AG09319 (cell line): ENCODE data around the gene TP53I11.

ENCODE experiments used
- DNase-seq: peaks from one replicate; pipeline ENCODE4 v3.0.0-alpha.2; 2010; ENCODE audit warnings: low read depth; ENCODE audit errors: extremely low read depth
- CTCF ChIP-seq: IDR thresholded peaks from 2 replicates; pipeline ENCODE4 v1.5.1; 2011; ENCODE audit warnings: low read depth, mild to moderate bottlenecking, inconsistent platforms, low read length, moderate library complexity

Gene TP53I11

GRCh38 chr11:44938066-44938691, 12.5 kb downstream of the TP53I11 start:
- DNase-seq = no peak

DNA sequence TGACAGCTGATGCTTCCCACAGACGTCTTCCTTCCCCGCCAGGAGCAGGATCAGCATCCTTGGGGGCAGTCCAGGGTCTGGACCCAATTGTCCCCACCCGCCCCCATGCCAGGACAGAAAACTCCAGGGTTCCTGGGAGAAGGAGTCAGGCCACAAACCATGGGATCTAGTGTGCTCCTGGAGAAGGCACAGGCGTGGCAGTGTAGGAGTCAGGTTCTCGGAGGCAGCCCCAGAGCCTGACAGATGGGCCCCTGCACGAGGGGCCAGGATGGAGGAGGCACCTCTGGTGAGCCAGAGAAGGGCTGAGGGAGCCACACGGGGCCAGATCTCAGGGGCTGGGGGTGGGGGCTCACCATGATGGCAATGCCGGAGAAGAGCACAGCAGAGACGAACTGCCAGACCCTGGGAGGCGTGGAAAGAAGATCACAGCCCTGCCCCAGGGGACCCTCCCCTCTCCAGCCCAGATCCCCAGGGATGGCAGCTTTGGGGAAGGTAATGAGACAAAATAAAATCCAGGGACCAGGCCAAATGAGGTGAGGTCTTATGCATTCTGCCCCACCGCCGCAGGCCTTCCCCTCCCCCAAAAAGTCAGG, 13.6 kb downstream of the TP53I11 start:
- TF ChIP-seq CTCF = no peak
- DNase-seq = no peak

More at GRCh38 chr11:44938066-44938691, 12.5 kb downstream of the TP53I11 start:
- no peak for TF ChIP-seq CTCF

DNA sequence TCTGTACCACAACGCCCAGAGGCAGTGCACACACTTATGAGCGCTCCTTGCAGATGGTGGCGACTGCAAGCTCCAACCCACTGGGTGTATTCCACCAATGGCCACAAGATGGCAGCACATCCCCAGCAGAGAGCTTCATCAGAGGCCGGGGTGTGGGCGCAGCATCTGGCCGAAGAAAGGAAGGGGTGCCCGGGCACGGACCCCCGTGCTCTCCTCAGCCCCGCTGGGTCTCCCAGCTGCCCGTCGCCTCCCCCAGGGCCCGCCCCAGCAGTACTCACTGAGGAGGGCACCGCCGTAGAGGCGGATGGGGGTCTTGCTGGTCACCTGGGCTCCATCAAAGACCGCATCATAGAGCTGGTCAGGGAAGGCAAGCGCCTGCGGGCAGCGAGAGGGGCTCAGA, 14.2 kb downstream of the TP53I11 start:
- TF ChIP-seq CTCF = peak; percentile 87
- peak; percentile 46 for DNase-seq

DNA sequence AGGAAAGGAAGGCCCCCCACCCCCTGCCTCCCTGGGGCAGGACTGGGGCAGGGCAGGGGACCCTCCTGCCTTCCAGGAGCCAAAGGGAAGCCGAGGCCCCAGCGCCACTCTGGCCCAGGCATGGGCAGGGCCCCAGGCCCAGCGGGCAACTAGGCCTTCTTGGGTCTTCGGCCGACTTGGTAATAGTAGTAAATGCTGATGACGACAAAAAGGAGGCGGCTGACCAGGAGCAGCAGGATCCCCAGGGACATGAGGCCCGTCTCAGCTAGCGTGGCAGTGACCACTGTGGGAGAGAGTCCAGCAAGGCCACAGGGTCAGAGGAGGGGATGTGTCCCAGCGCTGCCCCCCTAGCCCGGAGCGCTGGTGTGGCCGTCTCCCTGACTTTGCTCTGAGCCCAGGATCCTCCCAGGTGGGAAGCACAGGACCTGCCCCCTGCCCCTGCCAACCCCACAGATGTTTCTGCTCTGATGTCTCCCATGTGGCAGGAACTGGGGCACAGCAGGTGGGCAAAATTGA, 15.9 kb downstream of the TP53I11 start:
- DNase-seq = no peak
- no peak for TF ChIP-seq CTCF

GRCh38 chr11:44934110-44934509, 16.6 kb downstream of the TP53I11 start:
- DNase-seq = no peak
- TF ChIP-seq CTCF = no peak

DNA sequence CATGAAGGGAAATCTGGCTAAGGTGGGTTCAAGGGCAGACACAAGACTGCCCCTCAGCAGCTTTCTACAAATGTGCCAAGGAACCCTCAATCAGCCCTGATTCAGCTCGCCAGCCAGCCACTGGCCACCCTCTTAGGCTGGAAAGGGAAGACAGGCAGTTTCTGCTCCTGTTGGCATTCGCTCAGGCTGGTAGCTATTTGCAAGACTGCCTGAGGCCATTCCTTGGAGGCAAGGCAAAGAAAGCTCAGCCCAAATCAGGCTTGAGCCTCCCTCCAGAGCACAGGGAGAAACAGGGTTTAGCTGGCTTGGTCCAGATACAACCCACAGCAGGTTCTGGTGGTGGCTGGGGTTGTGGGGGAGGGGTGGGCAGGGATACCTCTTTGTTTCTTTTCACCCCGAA, 19.2 kb downstream of the TP53I11 start:
- no peak for DNase-seq
- no peak for TF ChIP-seq CTCF

DNA sequence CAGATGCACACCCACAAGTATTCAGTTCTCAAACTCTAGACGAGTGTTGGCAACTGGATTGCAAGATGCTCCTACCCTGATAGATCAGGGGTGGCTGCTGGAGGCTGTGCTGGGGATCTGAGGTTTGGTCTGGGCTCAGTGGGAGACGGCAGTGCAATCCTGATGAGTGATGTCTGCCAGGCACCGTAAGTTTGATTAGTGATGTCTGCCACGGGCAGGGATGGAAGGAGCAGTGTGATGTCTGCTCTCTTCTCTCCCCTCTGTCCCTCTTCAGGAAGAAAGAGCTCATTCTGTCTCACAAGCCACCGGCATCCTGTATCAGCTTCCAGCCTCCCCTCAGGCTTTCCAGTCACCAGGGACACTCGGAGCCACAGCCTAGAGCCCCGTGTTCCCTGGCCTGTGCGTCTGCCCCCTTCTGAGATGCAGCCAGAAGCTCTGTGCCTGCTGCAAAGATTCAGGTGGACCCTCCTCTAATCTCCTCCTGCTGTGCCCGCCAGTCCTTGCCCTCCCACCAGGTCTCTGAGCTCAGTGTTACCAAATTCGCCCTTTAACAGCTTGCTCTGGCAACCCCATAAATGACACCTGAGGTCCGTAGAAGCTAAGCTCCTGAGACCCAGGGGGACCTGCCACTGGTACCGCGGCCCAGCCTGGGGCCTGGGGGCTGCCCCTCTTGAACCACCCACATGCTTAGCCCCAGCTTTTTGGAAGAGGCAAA, 19.9 kb downstream of the TP53I11 start:
- no peak for DNase-seq
- TF ChIP-seq CTCF = no peak
